CD8-positive, alpha-beta memory T cell (primary cell): ENCODE measurements around the gene SMIM28. TPM values are rescaled to one million over a fixed set of nuclear protein-coding genes. Genes with fewer than 3 reads are reported as not detected.

Experiments used
- CTCF ChIA-PET: fragments of 350-600 bp; sonication (Branson Sonifier 250); formaldehyde crosslinking; loops from one replicate; lab custom pipeline; 2021; ENCODE audit warnings: antibody characterized with exemption; lab: Charles Lee
- POLR2A ChIA-PET: fragments of 350-600 bp; sonication (Branson Sonifier 250); formaldehyde crosslinking; loops from one replicate; lab custom pipeline; 2021; ENCODE audit warnings: antibody characterized with exemption; lab: Charles Lee
- DNase-seq, 5 donors: peaks; one replicate each; pipeline versions ENCODE4 v3.0.0 to v3.0.0-alpha.2; 2020 to 2022; ENCODE audit warnings: mixed read lengths in 1 of 5
- H3K27ac ChIP-seq: one replicate; pipeline ENCODE4 v1.7.0; 2013; ENCODE audit warnings: low read depth, mild to moderate bottlenecking, low read length, moderate library complexity
- H3K27me3 ChIP-seq: 2 replicates; pipeline ENCODE4 v1.7.0; 2013; ENCODE audit warnings: low read length, mild to moderate bottlenecking; ENCODE audit not compliant: insufficient read depth, poor library complexity, severe bottlenecking
- H3K36me3 ChIP-seq: 2 replicates; pipeline ENCODE4 v1.7.0; 2013; ENCODE audit warnings: mild to moderate bottlenecking, low read length, moderate library complexity; ENCODE audit not compliant: insufficient read depth
- H3K4me1 ChIP-seq: 2 replicates; pipeline ENCODE4 v1.7.0; 2013; ENCODE audit warnings: mild to moderate bottlenecking, low read length, moderate library complexity; ENCODE audit not compliant: insufficient read depth
- H3K4me3 ChIP-seq: 2 replicates; pipeline ENCODE4 v1.7.0; 2013; ENCODE audit warnings: mild to moderate bottlenecking, low read length
- H3K9me3 ChIP-seq: 2 replicates; pipeline ENCODE4 v1.7.0; 2013; ENCODE audit warnings: mild to moderate bottlenecking, low read length
- H3K27ac Mint-ChIP-seq, 8 donors: one replicate each; pipeline ENCODE4 v1.8.0; 2020 to 2021; ENCODE audit warnings: mixed read lengths in 8 of 8, mild to moderate bottlenecking in 6 of 8, inconsistent platforms in 3 of 8, moderate library complexity in 3 of 8
- H3K27me3 Mint-ChIP-seq, 2 donors: one replicate each; pipeline ENCODE4 v1.8.0; 2020 to 2021; ENCODE audit warnings: mixed read lengths in 2 of 2, mild to moderate bottlenecking in 1 of 2, moderate library complexity in 1 of 2
- H3K36me3 Mint-ChIP-seq, 3 donors: one replicate each; pipeline ENCODE4 v1.8.0; 2020 to 2021; ENCODE audit warnings: mixed read lengths in 3 of 3, inconsistent platforms in 1 of 3, mild to moderate bottlenecking in 1 of 3
- H3K4me1 Mint-ChIP-seq, 3 donors: one replicate each; pipeline ENCODE4 v1.8.0; 2020 to 2021; ENCODE audit warnings: mixed read lengths in 3 of 3, inconsistent platforms in 1 of 3, mild to moderate bottlenecking in 1 of 3
- H3K4me3 Mint-ChIP-seq, 7 donors: one replicate each; pipeline ENCODE4 v1.8.0; 2020 to 2021; ENCODE audit warnings: mixed read lengths in 7 of 7, mild to moderate bottlenecking in 6 of 7, moderate library complexity in 4 of 7, inconsistent platforms in 2 of 7
- H3K9me3 Mint-ChIP-seq, 5 donors: one replicate each; pipeline ENCODE4 v1.8.0; 2020 to 2022; ENCODE audit warnings: mixed read lengths in 5 of 5, mild to moderate bottlenecking in 3 of 5, moderate library complexity in 2 of 5, inconsistent platforms in 1 of 5
- polyA plus RNA-seq: library from polyadenylated mRNA; unstranded; fragments of 300-500 nt; fragmentation: Illumina TruSeq; gene quantifications from one replicate; pipeline ENCODE4 v1.2.3, GENCODE V29; 2021
- total RNA-seq, 2 experiments: library from RNA; stranded (reverse); gene quantifications; one replicate each; pipeline ENCODE4 v1.2.3, GENCODE V29; 2021

Gene SMIM28
- total and polyA plus RNA-seq, 3 experiments from 2014 or later = not detected

DNA sequence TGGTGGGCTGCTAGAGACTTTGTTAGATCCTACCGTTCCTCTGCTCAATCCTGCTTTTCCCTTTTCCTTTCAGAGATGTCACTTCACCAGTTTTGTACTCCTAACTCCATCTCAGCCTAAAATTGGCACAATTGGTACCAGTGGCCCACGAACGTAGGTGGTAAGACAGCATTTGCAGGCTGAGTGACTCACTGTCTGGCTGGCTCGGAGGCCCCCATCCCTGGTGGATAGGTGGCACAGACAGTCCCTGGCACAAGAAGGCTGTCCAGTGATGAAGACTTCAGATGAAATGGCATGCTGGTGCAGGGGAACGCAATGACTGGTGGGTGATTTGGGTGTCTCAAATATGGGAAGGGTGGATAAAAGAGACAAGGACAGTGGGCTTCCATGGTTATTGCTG, 37.4 kb downstream of the SMIM28 start:
- Histone ChIP-seq H3K4me1 (no peaks in the 10 kb centered on the region), H3K36me3 (peaks cover 32% of the 10 kb centered on the region), H3K9me3 (no peaks in the 10 kb centered on the region), H3K4me3 (no peak overlapping the region), H3K27me3 (no peaks in the 10 kb centered on the region), H3K27ac (no peak overlapping the region)
- Mint-ChIP-seq H3K9me3 (no peaks in the 10 kb centered on the region), H3K27ac (no peak overlapping the region), H3K36me3 (peaks cover 20 to 81% (median 48%) of the 10 kb centered on the region in 3 donors), H3K4me3 (no peak overlapping the region), H3K4me1 (peaks cover under 1 to 5% (median 3%) of the 10 kb centered on the region in 3 donors), H3K27me3 (peaks cover 0 to 1% of the 10 kb centered on the region in 2 donors)
- CTCF ChIA-PET = interaction anchor here (0.8 kb wide), 1 partner anchor 12 kb away, joined by 3 read pairs; no protein-coding TSS in a partner anchor
- POLR2A ChIA-PET = no interaction called here
- DNase-seq = no peak

DNA sequence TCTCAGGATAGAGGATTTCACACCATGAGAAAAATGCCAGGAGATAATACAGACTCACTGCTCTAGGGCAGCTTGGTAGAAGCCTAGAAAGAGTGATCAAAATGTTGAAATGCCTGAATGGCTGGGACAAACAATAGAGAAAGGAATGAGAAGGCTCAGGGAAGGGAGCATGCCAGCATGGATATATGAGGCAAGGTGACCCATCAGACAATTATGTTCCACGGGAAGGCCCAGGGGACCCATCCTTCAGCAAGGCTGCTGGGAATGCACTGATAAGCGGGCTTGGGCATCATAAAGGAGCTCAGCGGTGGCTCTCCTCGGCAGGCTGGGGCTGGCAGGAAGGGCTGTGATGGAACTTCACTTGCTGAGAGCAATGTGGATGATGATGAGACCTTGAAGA, 38.5 kb downstream of the SMIM28 start:
- CTCF ChIA-PET = interaction anchor here (1.5 kb wide), 1 partner anchor 13 kb away, joined by 4 read pairs; no protein-coding TSS in a partner anchor
- Histone ChIP-seq H3K27ac (no peak overlapping the region), H3K4me1 (no peaks in the 10 kb centered on the region), H3K27me3 (no peaks in the 10 kb centered on the region), H3K36me3 (peaks cover 29% of the 10 kb centered on the region), H3K4me3 (no peak overlapping the region), H3K9me3 (no peaks in the 10 kb centered on the region)
- Mint-ChIP-seq H3K4me3 (no peak overlapping the region), H3K27me3 (peaks cover 0 to 1% of the 10 kb centered on the region in 2 donors), H3K9me3 (no peaks in the 10 kb centered on the region), H3K4me1 (peaks cover 0 to 3% (median 2%) of the 10 kb centered on the region in 3 donors), H3K27ac (peak overlapping the region in 1 of 8 donors; percentile 64), H3K36me3 (peaks cover 19 to 72% (median 42%) of the 10 kb centered on the region in 3 donors)
- POLR2A ChIA-PET = no interaction called here
- no peak for DNase-seq

DNA sequence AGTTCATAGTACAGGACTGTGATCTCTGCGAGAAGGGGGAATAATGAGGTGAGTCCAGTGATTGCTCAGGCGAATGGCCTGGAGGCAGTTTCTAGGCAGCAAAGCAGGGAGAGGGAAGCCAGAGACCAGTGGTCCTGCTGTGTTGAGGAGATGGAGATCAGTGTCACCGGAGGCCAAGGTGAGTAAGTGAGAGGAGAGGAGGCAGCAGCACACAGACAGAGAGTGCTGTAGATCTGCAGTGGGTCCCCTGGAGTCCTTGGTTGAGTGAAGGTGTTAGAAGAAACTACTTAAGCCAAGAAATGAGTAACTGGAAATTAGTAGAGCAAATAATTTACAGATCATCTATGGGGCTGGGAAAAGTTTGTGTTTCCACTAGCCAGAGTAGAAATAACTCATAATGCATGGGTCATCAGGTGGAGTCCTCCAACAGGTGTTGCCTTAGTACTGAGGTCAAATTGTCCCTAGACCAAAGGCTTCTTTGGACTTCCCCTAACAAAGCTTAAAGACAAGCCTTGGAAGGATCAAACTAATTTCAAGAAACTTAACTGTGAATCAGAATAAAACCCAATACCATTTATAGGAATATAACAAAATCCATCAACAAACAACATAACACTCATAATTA, 39.9 kb downstream of the SMIM28 start:
- peak overlapping the region in 2 of 8 donors; percentile 49 to 55 for H3K27ac Mint-ChIP-seq
- H3K4me1 Mint-ChIP-seq = no peaks in the 10 kb centered on the region
- no peak overlapping the region for H3K4me3 Mint-ChIP-seq

DNA sequence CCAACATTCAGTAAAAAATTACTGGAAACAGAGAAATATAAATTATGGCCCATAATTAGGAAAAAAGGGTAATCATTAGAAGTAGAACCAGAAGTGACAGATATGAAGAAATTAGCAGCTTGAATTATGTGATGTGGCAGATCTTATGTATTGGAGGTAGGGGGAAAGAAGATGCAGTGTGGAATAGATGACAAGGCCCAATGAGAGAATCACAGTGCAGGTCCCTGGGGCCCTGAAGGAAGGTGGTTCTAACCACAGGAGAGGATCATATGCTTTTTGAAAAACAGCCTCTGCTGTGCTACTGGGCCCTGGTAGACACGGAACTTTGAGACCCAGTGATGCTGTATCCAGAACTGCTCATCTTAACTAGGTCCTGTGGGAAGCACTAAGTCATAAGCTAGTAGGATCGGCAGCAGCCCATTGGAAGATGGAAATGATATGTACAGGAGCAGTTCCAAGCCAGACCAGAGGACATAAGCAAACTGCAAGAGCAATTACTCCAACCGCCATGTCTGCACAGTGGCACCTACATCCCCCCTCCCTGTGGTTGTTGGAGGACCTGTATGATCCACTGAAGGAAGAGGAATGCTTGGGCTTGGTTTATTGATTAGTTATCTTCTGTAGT, 40.5 kb downstream of the SMIM28 start:
- H3K27me3 Mint-ChIP-seq = peaks cover 0 to 3% of the 10 kb centered on the region in 2 donors
- H3K36me3 ChIP-seq = peaks cover 9% of the 10 kb centered on the region
- H3K27ac Mint-ChIP-seq = no peak overlapping the region
- H3K4me3 ChIP-seq = no peak overlapping the region
- peaks cover 2 to 3% (median 3%) of the 10 kb centered on the region in 3 donors for H3K4me1 Mint-ChIP-seq
- H3K9me3 ChIP-seq = no peaks in the 10 kb centered on the region
- H3K27ac ChIP-seq = no peak overlapping the region
- no peak for DNase-seq
- no peaks in the 10 kb centered on the region for H3K27me3 ChIP-seq
- POLR2A ChIA-PET = no interaction called here
- no peaks in the 10 kb centered on the region for H3K9me3 Mint-ChIP-seq
- no peaks in the 10 kb centered on the region for H3K4me1 ChIP-seq
- CTCF ChIA-PET = interaction anchor here (1.3 kb wide), 1 partner anchor 9 kb away, joined by 4 read pairs; no protein-coding TSS in a partner anchor
- peaks cover 16 to 54% (median 35%) of the 10 kb centered on the region in 3 donors for H3K36me3 Mint-ChIP-seq
- no peak overlapping the region for H3K4me3 Mint-ChIP-seq

More for the DNA sequence above, 39.9 kb downstream of the SMIM28 start:
- ChIA-PET POLR2A (no interaction called here), CTCF (interaction anchor here (1.3 kb wide), 1 partner anchor 10 kb away, joined by 4 read pairs; no protein-coding TSS in a partner anchor)
- H3K36me3 ChIP-seq = peaks cover 15% of the 10 kb centered on the region
- H3K27me3 ChIP-seq = no peaks in the 10 kb centered on the region
- H3K4me1 ChIP-seq = no peaks in the 10 kb centered on the region
- no peaks in the 10 kb centered on the region for H3K9me3 ChIP-seq
- Mint-ChIP-seq H3K36me3 (peaks cover 16 to 60% (median 35%) of the 10 kb centered on the region in 3 donors), H3K9me3 (no peaks in the 10 kb centered on the region), H3K27me3 (peaks cover 0 to 1% of the 10 kb centered on the region in 2 donors)
- H3K4me3 ChIP-seq = no peak overlapping the region
- no peak overlapping the region for H3K27ac ChIP-seq
- no peak for DNase-seq

DNA sequence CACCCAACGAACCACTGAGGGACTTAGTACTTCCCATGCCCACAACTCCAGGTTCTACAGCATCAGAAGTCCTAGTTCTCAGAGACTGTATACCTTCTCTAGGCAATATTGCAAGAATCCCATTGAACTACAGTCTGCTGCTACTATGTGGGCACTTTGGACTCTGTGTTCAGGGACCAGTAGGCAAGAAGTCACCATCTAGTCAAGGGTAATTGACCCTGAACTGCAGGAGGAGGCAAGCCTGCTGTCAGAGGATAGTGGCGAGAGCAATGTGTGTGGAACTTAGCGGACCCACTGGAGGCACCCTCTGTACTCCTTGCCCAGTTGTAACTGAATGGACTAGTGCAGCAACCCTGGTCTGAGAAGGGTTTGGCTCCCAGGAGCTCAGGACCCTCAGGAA, 42.1 kb downstream of the SMIM28 start:
- H3K4me1 ChIP-seq = no peaks in the 10 kb centered on the region
- no peaks in the 10 kb centered on the region for H3K27me3 ChIP-seq
- H3K27ac ChIP-seq = no peak overlapping the region
- no peak for DNase-seq
- Mint-ChIP-seq H3K27me3 (peaks cover 0 to 2% of the 10 kb centered on the region in 2 donors), H3K36me3 (peaks cover 9 to 41% (median 30%) of the 10 kb centered on the region in 3 donors), H3K27ac (no peak overlapping the region), H3K4me3 (no peak overlapping the region), H3K9me3 (no peaks in the 10 kb centered on the region), H3K4me1 (peaks cover 4 to 6% (median 5%) of the 10 kb centered on the region in 3 donors)
- H3K4me3 ChIP-seq = no peak overlapping the region
- ChIA-PET CTCF (no interaction called here), POLR2A (no interaction called here)
- H3K36me3 ChIP-seq = no peaks in the 10 kb centered on the region
- H3K9me3 ChIP-seq = no peaks in the 10 kb centered on the region

DNA sequence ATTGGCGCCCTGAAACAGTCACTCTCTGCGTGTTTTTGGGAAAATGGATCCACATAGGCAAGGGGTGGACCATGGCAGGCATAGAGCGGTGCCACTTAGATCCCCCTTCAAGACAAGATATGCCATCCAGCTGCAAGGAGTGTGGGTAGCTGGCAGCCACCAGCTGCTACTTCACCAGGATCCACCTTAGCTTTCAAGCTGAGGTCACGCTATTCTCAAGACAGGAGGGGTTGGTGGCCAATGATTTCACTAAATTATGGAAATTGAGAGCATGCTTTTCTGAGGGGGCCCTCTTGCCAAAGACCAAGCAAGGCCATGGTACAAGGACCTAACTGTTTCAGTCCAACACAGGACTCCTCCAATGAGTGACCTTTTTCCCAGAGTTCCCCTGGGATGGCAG, 42.7 kb downstream of the SMIM28 start:
- H3K36me3 Mint-ChIP-seq = peaks cover 9 to 37% (median 30%) of the 10 kb centered on the region in 3 donors
- CTCF ChIA-PET = no interaction called here

DNA sequence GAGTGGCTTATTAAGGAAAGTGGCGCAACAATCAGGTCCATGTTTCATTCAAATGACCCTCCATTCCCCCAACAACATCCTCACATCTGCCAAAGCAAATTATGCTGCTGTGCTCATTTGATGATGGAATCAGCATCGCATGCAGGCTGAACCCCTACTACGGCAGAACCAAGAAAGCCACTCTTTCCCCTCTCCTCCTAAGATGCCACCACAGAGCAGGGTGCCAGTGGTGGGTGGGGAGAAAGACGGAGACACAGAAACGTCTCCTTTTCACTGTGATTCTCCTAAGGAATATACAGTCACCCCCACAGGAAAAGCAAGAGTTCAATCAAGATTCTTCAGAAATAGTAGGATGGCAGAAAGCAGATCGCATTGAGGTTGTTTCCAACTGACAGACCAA, 43.4 kb downstream of the SMIM28 start:
- H3K4me3 Mint-ChIP-seq = no peak overlapping the region
- DNase-seq = no peak
- Histone ChIP-seq H3K4me1 (no peaks in the 10 kb centered on the region), H3K4me3 (no peak overlapping the region), H3K27ac (no peak overlapping the region), H3K9me3 (no peaks in the 10 kb centered on the region), H3K36me3 (no peaks in the 10 kb centered on the region), H3K27me3 (no peaks in the 10 kb centered on the region)
- ChIA-PET POLR2A (no interaction called here), CTCF (no interaction called here)
- H3K9me3 Mint-ChIP-seq = no peaks in the 10 kb centered on the region
- peaks cover 0 to 5% of the 10 kb centered on the region in 2 donors for H3K27me3 Mint-ChIP-seq
- peaks cover 9 to 31% (median 29%) of the 10 kb centered on the region in 3 donors for H3K36me3 Mint-ChIP-seq
- no peak overlapping the region for H3K27ac Mint-ChIP-seq
- peaks cover 4 to 6% (median 5%) of the 10 kb centered on the region in 3 donors for H3K4me1 Mint-ChIP-seq

More for the DNA sequence above, 42.7 kb downstream of the SMIM28 start:
- Mint-ChIP-seq H3K27ac (no peak overlapping the region), H3K4me3 (no peak overlapping the region), H3K27me3 (peaks cover 0 to 2% of the 10 kb centered on the region in 2 donors), H3K4me1 (peaks cover 4 to 6% (median 5%) of the 10 kb centered on the region in 3 donors), H3K9me3 (no peaks in the 10 kb centered on the region)
- Histone ChIP-seq H3K4me3 (no peak overlapping the region), H3K9me3 (no peaks in the 10 kb centered on the region), H3K36me3 (no peaks in the 10 kb centered on the region), H3K4me1 (no peaks in the 10 kb centered on the region), H3K27me3 (no peaks in the 10 kb centered on the region), H3K27ac (no peak overlapping the region)
- DNase-seq = no peak
- POLR2A ChIA-PET = no interaction called here

DNA sequence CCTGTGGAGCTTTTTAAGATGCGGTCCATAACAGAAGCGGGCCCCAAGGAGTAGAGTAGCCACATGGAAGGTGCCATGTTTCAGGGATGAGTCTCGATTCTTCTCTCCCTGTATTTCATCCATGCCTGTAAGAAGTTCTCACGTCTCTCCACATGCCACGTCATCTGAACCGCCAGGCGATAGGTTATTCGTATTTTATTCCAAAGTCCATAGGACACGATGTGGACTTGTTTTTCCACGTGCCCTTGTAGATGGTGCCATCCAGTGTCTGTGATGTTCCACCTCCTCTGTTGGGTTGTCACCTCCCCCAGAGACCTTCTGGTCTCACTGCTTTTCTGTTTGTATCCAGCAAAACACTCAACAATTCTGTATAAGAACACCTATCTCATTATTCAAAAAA, 43.9 kb downstream of the SMIM28 start:
- H3K4me3 ChIP-seq = no peak overlapping the region
- H3K9me3 Mint-ChIP-seq = no peaks in the 10 kb centered on the region
- H3K27me3 ChIP-seq = no peaks in the 10 kb centered on the region
- no peak overlapping the region for H3K4me3 Mint-ChIP-seq
- no peaks in the 10 kb centered on the region for H3K4me1 ChIP-seq
- H3K27ac ChIP-seq = no peak overlapping the region
- H3K36me3 Mint-ChIP-seq = peaks cover 9 to 26% (median 24%) of the 10 kb centered on the region in 3 donors
- DNase-seq = no peak
- peaks cover 0 to 5% of the 10 kb centered on the region in 2 donors for H3K27me3 Mint-ChIP-seq
- ChIA-PET CTCF (no interaction called here), POLR2A (no interaction called here)
- H3K27ac Mint-ChIP-seq = peak overlapping the region in 1 of 8 donors; percentile 40
- H3K9me3 ChIP-seq = no peaks in the 10 kb centered on the region
- H3K36me3 ChIP-seq = no peaks in the 10 kb centered on the region
- H3K4me1 Mint-ChIP-seq = peaks cover 4 to 6% (median 5%) of the 10 kb centered on the region in 3 donors
